ENCODE data around the gene CAPN1. TPM values are rescaled to one million over a fixed set of nuclear protein-coding genes. Genes with fewer than 3 reads are reported as not detected.

The CAPN1 gene
- total and polyA plus RNA-seq, 8 donors, result 79.5 to 325 (median 134) TPM

DNA sequence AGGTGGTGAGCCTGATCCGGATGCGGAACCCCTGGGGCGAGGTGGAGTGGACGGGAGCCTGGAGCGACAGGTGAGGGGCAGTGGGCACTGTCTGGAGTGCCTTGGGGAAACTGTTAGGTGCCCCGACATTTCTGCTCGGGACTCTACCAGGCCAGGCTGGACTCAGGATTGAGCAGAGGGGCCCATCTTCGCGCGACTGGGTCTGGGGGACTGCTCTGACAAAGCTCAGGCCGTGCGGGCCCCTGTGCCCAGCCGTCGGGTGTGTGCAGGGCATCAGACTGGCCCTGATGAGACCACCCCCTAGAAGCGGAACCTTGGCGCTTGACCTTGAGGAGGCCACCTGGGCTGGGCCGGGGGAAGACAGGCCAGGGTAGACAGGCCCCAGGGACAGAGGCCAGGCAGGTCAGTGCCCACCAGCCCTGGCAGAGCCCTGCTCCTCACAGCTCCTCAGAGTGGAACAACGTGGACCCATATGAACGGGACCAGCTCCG, 6.3 kb downstream of the CAPN1 start:
- Histone ChIP-seq H3K27me3 (no peaks in the 10 kb centered on the region), H3K9me3 (no peaks in the 10 kb centered on the region), H3K4me1 (peaks cover 11 to 37% (median 16%) of the 10 kb centered on the region in 4 donors), H3K36me3 (peaks cover 48 to 93% (median 89%) of the 10 kb centered on the region in 4 donors), H3K27ac (no peak overlapping the region), H3K4me3 (no peak overlapping the region)
- intact Hi-C loops (cut with DNase I; ENCODE audit: low total_unique reads), result no loop called here
- no peak for TF ChIP-seq EP300 (IDR thresholded peaks at IDR 0.05)
- no peak for TF ChIP-seq POLR2AphosphoS5 (IDR thresholded peaks at IDR 0.05)
- no peak for TF ChIP-seq CTCF (IDR thresholded peaks at IDR 0.05)
- no peak for TF ChIP-seq POLR2A (IDR thresholded peaks at IDR 0.05)
- WGBS, 5 donors, result 93 to 95% (median 94%) methylated on average over 8 to 20 of the region's 20 CpGs
- DNase-seq, result no peak

DNA sequence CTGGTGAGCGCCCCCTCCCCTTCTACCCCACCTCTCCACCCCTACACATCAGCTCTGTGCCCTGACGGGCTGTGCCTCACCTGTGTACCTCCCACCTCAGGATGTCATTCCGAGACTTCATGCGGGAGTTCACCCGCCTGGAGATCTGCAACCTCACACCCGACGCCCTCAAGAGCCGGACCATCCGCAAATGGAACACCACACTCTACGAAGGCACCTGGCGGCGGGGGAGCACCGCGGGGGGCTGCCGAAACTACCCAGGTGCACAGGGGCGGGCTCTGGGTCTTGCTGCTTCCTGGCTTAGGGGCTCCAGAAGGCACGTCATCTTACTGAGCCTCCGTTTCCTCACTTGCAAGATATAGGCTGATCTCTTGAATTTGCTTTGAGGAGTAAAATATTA, 6.8 kb downstream of the CAPN1 start:
- no peak for DNase-seq
- WGBS, 5 donors, result 90 to 96% (median 95%) methylated on average over 17 to 18 of the region's 18 CpGs
- Histone ChIP-seq H3K4me3 (no peak overlapping the region), H3K27me3 (no peaks in the 10 kb centered on the region), H3K27ac (no peak overlapping the region), H3K4me1 (peaks cover 7 to 33% (median 11%) of the 10 kb centered on the region in 4 donors), H3K9me3 (no peaks in the 10 kb centered on the region), H3K36me3 (peaks cover 48 to 98% (median 93%) of the 10 kb centered on the region in 4 donors)
- intact Hi-C loops (cut with DNase I; ENCODE audit: low total_unique reads), result no loop called here
- TF ChIP-seq POLR2A (IDR thresholded peaks at IDR 0.05) (no peak), CTCF (IDR thresholded peaks at IDR 0.05) (no peak), POLR2AphosphoS5 (IDR thresholded peaks at IDR 0.05) (no peak), EP300 (IDR thresholded peaks at IDR 0.05) (no peak)

- H3K4me3 ChIP-seq, result no peak overlapping the region
- no peak for DNase-seq
- peaks cover 48 to 100% (median 95%) of the 10 kb centered on the region in 4 donors for H3K36me3 ChIP-seq
- no peaks in the 10 kb centered on the region for H3K9me3 ChIP-seq
- intact Hi-C loops (cut with DNase I; ENCODE audit: low total_unique reads), result no loop called here
- TF ChIP-seq POLR2AphosphoS5 (IDR thresholded peaks at IDR 0.05) (no peak), POLR2A (IDR thresholded peaks at IDR 0.05) (no peak)
- H3K27me3 ChIP-seq, result no peaks in the 10 kb centered on the region
- WGBS, 5 donors, result 81 to 89% (median 83%) methylated on average over 10 of the region's 10 CpGs
- no peak overlapping the region for H3K27ac ChIP-seq
- H3K4me1 ChIP-seq, result peaks cover 0 to 26% (median 4%) of the 10 kb centered on the region in 4 donors
Measured at GRCh38 chr11:65189191-65189590, 7.5 kb downstream of the CAPN1 start.

DNA sequence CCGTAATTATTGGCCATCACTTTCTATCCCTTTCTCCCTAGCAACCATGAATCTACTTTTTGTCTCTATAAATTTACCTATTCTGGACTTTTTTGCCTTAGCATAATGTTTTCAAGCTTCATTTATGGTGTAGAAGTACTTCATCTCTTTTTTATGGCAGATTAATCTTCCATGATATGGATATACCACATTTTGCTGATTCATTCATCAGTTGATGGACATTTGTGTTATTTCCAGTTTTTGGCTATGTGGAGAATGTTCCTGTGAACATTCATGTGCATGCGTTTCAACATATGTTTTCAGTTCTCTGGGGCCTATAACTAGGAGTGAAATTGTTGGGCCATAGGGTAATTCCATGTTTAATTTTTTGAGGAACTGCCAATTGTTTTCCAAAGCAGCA, 12.8 kb downstream of the CAPN1 start:
- Histone ChIP-seq H3K9me3 (no peaks in the 10 kb centered on the region), H3K27ac (no peak overlapping the region), H3K27me3 (no peaks in the 10 kb centered on the region), H3K36me3 (peaks cover 43 to 100% (median 95%) of the 10 kb centered on the region in 4 donors), H3K4me3 (no peak overlapping the region), H3K4me1 (no peaks in the 10 kb centered on the region)
- 90 to 100% (median 94%) methylated on average over 2 of the region's 2 CpGs for WGBS, 5 donors
- intact Hi-C loops (cut with DNase I; ENCODE audit: low total_unique reads), result no loop called here
- DNase-seq, result no peak
- no peak for TF ChIP-seq EP300 (IDR thresholded peaks at IDR 0.05)
- TF ChIP-seq POLR2A (IDR thresholded peaks at IDR 0.05), result no peak
- no peak for TF ChIP-seq POLR2AphosphoS5 (IDR thresholded peaks at IDR 0.05)

DNA sequence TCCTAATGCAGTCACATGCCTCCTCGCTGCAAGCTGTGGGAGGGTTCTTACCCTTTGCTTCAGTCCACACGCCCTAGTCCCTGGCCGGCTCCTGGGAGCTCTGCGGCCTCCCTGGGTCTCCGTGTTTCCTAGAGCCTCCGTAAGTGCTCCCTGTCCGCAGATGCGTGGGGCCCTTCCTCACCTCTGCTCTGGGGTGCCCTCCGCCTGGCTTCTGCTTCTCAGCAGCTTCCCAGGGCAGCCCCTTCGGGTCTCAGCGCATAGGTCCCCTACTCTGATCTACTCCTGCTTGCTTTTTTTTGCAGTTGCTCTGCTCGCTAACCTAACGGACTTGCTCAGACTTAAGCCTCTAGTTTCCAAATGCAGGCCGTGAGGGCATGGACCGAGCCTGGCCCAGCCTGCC, 22.4 kb downstream of the CAPN1 start:
- H3K9me3 ChIP-seq, result no peaks in the 10 kb centered on the region
- H3K4me3 ChIP-seq, result no peak overlapping the region
- WGBS, 5 donors, result 92 to 96% (median 95%) methylated on average over 15 of the region's 15 CpGs
- peaks cover 52 to 99% (median 98%) of the 10 kb centered on the region in 4 donors for H3K36me3 ChIP-seq
- TF ChIP-seq EP300 (IDR thresholded peaks at IDR 0.05) (no peak), POLR2A (IDR thresholded peaks at IDR 0.05) (no peak), POLR2AphosphoS5 (IDR thresholded peaks at IDR 0.05) (no peak), CTCF (IDR thresholded peaks at IDR 0.05) (no peak)
- intact Hi-C loops (cut with DNase I; ENCODE audit: low total_unique reads), result no loop called here
- DNase-seq, result peak in 1 of 2 donors; percentile 1
- H3K27ac ChIP-seq, result no peak overlapping the region
- no peaks in the 10 kb centered on the region for H3K27me3 ChIP-seq
- no peaks in the 10 kb centered on the region for H3K4me1 ChIP-seq
